Hepatocyte (in vitro differentiated cells): ENCODE data around the gene ABLIM2.

Experiments used
- EZH2 ChIP-seq: fragments of 200-600 bp; sonication (generic); IDR thresholded peaks from 2 replicates; pipeline ENCODE4 v1.6.1; 2016; ENCODE audit warnings: antibody characterized with exemption, mild to moderate bottlenecking, borderline replicate concordance
- EZH2phosphoT487 ChIP-seq: fragments of 200-600 bp; sonication (generic); IDR thresholded peaks from one replicate; pipeline ENCODE4 v1.6.1; 2018; ENCODE audit warnings: antibody characterized with exemption, mild to moderate bottlenecking, low read depth, moderate library complexity; ENCODE audit not compliant: unreplicated experiment, severe bottlenecking
- TF ChIP-seq, protein P1 (sequence below): fragments of 200-600 bp; sonication (generic); IDR thresholded peaks from 2 replicates; pipeline ENCODE4 v1.5.1; 2016; ENCODE audit warnings: antibody characterized with exemption, mild to moderate bottlenecking; ENCODE audit not compliant: poor library complexity

DNA sequence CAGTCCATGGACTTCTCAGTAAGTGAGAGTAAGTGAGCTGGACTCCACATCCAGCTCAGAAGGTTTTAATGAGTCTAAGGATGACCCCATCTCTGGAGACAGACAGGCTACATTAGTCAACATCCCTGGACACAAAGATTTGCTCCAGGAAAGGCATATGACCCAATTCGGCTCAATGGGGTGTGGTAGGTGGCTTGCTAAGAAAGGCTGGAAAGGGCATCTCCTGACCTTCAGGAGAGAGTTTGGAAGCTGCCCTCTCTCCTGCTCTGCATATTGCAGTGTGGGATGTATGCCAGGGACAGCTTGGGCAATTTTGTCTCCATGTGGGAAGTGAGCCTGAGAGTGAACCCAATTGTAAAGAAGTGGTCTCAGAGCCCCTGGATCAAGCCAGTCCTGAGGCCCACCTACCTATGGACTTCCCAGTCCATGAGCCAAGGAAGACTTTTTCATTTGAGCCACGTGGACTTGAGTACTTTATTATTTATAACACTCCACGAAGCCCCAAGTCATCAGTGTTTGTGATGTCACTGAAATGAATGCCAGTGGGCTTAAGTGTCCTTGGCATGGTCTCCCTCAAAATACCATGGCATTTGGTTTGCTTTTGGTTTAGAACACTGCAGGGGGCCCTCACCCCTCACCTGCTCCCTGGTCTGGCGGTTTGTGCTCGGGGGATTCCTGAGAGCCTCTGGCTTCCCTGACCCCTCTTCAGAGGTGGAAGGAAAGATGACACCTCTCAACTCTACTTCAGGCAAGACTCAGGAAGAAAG lies 10.4 kb upstream of the ABLIM2 start:
- TF ChIP-seq EZH2phosphoT487 (no peak), EZH2 (no peak)
- TF ChIP-seq, protein P1, sequence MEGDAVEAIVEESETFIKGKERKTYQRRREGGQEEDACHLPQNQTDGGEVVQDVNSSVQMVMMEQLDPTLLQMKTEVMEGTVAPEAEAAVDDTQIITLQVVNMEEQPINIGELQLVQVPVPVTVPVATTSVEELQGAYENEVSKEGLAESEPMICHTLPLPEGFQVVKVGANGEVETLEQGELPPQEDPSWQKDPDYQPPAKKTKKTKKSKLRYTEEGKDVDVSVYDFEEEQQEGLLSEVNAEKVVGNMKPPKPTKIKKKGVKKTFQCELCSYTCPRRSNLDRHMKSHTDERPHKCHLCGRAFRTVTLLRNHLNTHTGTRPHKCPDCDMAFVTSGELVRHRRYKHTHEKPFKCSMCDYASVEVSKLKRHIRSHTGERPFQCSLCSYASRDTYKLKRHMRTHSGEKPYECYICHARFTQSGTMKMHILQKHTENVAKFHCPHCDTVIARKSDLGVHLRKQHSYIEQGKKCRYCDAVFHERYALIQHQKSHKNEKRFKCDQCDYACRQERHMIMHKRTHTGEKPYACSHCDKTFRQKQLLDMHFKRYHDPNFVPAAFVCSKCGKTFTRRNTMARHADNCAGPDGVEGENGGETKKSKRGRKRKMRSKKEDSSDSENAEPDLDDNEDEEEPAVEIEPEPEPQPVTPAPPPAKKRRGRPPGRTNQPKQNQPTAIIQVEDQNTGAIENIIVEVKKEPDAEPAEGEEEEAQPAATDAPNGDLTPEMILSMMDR: no peak
